HepG2 (cell line): ENCODE measurements around the gene PLA2G4D. TPM values are rescaled to one million over a fixed set of nuclear protein-coding genes. Genes with fewer than 3 reads are reported as not detected.

Experiments
- FOXK1 ChIP-seq: sonication (generic); formaldehyde crosslinking; IDR thresholded peaks from 2 replicates; pipeline ENCODE4 v1.4.0; 2020; ENCODE audit warnings: low read depth, missing genetic modification reagents, borderline replicate concordance
- HNRNPUL1 ChIP-seq: fragments of 200-400 bp; formaldehyde crosslinking; IDR thresholded peaks from 2 replicates; pipeline ENCODE4 v1.6.1; 2017; ENCODE audit warnings: low read depth, mild to moderate bottlenecking, low read length, moderate library complexity
- IRX3 ChIP-seq: sonication (generic); formaldehyde crosslinking; IDR thresholded peaks from 2 replicates; pipeline ENCODE4 v1.8.1; 2023; ENCODE audit warnings: mild to moderate bottlenecking, low read depth, missing genetic modification reagents, borderline replicate concordance
- MAFF ChIP-seq: IDR thresholded peaks from 2 replicates; pipeline ENCODE4 v1.6.1; 2011; ENCODE audit warnings: low read depth, low read length, improper control_type of control experiment
- PCBP2 ChIP-seq: fragments of 200-400 bp; formaldehyde crosslinking; optimal IDR thresholded peaks from 2 replicates; pipeline ENCODE3; 2018; ENCODE audit warnings: low read length, low read depth; ENCODE audit not compliant: poor library complexity, severe bottlenecking
- POLR2A ChIP-seq, 2 experiments: IDR thresholded peaks; 2 replicates each; pipeline ENCODE4 v1.6.1; 2011; ENCODE audit warnings: low read depth in 2 of 2, low read length in 2 of 2, mild to moderate bottlenecking in 1 of 2, moderate library complexity in 1 of 2; ENCODE audit not compliant: insufficient read depth in 1 of 2
- RARG ChIP-seq: sonication (generic); formaldehyde crosslinking; IDR thresholded peaks from 2 replicates; pipeline ENCODE4 v1.4.0; 2020; ENCODE audit warnings: low read depth, mild to moderate bottlenecking, missing genetic modification reagents
- SIX1 ChIP-seq: sonication (generic); formaldehyde crosslinking; IDR thresholded peaks from 2 replicates; pipeline ENCODE4 v1.4.0; 2020; ENCODE audit warnings: missing genetic modification reagents, borderline replicate concordance
- ZKSCAN5 ChIP-seq: sonication (generic); formaldehyde crosslinking; IDR thresholded peaks from 2 replicates; pipeline ENCODE4 v1.5.1; 2020; ENCODE audit warnings: mild to moderate bottlenecking, missing genetic modification reagents
- polyA plus RNA-seq, 8 experiments: library from polyadenylated mRNA; depleted of rRNA in 3 of 8; stranded (reverse) in 7 of 8; unstranded in 1 of 8; fragments of >200 nt; fragmentation: Illumina TruSeq in 4 of 8; extraction: Trizol in 4 of 8; gene quantifications; 2 replicates each; pipeline versions ENCODE4 v1.2.1 to v1.2.3, GENCODE V29; 2011 to 2016; ENCODE audit warnings: low read depth in 4 of 8, missing spikeins in 1 of 8, mixed read lengths in 1 of 8; ENCODE audit not compliant: insufficient read depth in 1 of 8
- total RNA-seq, 5 experiments: library from RNA; depleted of rRNA; stranded (reverse); fragments of >200 nt; fragmentation: Illumina TruSeq; extraction: Trizol; gene quantifications; 2 replicates each; pipeline ENCODE4 v1.2.3, GENCODE V29; 2016; ENCODE audit warnings: low read depth in 1 of 5
- TF ChIP-seq, protein P1 (sequence below): sonication (generic); formaldehyde crosslinking; IDR thresholded peaks from 2 replicates; pipeline ENCODE4 v1.8.0; 2022; ENCODE audit warnings: missing genetic modification reagents, mild to moderate bottlenecking, inconsistent platforms, borderline replicate concordance
- TF ChIP-seq, protein P2 (sequence below): sonication (generic); formaldehyde crosslinking; IDR thresholded peaks from 2 replicates; pipeline ENCODE4 v1.4.0; 2020; ENCODE audit warnings: missing genetic modification reagents

Gene PLA2G4D
- total and polyA plus RNA-seq, 2 of the 13 experiments (the other 11 are each of a cell fraction or from before 2014, with no cell fraction given): 0.04 to 0.21 TPM

- TF ChIP-seq, protein P1, sequence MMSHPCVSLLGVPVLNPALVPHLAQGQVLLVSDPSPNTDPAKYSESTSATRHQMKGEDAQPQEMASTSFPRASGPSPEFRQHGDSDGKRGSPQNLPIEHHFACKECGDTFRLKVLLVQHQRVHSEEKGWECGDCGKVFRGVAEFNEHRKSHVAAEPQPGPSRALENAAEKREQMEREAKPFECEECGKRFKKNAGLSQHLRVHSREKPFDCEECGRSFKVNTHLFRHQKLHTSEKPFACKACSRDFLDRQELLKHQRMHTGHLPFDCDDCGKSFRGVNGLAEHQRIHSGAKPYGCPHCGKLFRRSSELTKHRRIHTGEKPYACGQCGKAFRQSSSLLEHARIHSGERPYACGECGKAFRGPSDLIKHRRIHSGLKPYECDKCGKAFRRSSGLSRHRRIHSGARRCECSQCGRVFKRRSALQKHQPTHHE (CRISPR knock-in tag): no peak
- TF ChIP-seq HNRNPUL1 (no peak), POLR2A (IDR thresholded peaks at IDR 0.05; ENCODE audit: insufficient read depth in 1 of 2, low read depth in 2 of 2, low read length in 2 of 2) (no peak), IRX3 (CRISPR knock-in tag) (no peak), ZKSCAN5 (CRISPR knock-in tag) (no peak), MAFF (no peak), FOXK1 (CRISPR knock-in tag) (no peak), SIX1 (CRISPR knock-in tag) (no peak), RARG (CRISPR knock-in tag) (no peak), PCBP2 (no peak)
- TF ChIP-seq, protein P2, sequence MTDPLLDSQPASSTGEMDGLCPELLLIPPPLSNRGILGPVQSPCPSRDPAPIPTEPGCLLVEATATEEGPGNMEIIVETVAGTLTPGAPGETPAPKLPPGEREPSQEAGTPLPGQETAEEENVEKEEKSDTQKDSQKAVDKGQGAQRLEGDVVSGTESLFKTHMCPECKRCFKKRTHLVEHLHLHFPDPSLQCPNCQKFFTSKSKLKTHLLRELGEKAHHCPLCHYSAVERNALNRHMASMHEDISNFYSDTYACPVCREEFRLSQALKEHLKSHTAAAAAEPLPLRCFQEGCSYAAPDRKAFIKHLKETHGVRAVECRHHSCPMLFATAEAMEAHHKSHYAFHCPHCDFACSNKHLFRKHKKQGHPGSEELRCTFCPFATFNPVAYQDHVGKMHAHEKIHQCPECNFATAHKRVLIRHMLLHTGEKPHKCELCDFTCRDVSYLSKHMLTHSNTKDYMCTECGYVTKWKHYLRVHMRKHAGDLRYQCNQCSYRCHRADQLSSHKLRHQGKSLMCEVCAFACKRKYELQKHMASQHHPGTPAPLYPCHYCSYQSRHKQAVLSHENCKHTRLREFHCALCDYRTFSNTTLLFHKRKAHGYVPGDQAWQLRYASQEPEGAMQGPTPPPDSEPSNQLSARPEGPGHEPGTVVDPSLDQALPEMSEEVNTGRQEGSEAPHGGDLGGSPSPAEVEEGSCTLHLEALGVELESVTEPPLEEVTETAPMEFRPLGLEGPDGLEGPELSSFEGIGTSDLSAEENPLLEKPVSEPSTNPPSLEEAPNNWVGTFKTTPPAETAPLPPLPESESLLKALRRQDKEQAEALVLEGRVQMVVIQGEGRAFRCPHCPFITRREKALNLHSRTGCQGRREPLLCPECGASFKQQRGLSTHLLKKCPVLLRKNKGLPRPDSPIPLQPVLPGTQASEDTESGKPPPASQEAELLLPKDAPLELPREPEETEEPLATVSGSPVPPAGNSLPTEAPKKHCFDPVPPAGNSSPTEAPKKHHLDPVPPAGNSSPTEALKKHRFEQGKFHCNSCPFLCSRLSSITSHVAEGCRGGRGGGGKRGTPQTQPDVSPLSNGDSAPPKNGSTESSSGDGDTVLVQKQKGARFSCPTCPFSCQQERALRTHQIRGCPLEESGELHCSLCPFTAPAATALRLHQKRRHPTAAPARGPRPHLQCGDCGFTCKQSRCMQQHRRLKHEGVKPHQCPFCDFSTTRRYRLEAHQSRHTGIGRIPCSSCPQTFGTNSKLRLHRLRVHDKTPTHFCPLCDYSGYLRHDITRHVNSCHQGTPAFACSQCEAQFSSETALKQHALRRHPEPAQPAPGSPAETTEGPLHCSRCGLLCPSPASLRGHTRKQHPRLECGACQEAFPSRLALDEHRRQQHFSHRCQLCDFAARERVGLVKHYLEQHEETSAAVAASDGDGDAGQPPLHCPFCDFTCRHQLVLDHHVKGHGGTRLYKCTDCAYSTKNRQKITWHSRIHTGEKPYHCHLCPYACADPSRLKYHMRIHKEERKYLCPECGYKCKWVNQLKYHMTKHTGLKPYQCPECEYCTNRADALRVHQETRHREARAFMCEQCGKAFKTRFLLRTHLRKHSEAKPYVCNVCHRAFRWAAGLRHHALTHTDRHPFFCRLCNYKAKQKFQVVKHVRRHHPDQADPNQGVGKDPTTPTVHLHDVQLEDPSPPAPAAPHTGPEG (CRISPR knock-in tag): no peak
Observed at GRCh38 chr15:42045211-42045615, 49.1 kb downstream of the PLA2G4D start (continued).
